Subcutaneous adipose tissue (tissue), 4 donors: Measurements from ENCODE around the gene GTF3C5. TPM values are rescaled to one million over a fixed set of nuclear protein-coding genes. Genes with fewer than 3 reads are reported as not detected.

Experiments
- total RNA-seq, 4 donors: library from RNA; depleted of rRNA; stranded (reverse); fragments of >200 nt; gene quantifications; one replicate each; pipeline ENCODE4 v1.1.0, GENCODE V29; 2016
- TF ChIP-seq, protein P1 (sequence below): fragments of 450-650 bp; IDR thresholded peaks from one replicate; pipeline ENCODE4 v1.5.1; 2016; ENCODE audit warnings: low read depth, mild to moderate bottlenecking, control low read depth, antibody characterized with exemption, moderate library complexity

GTF3C5 gene
- total RNA-seq, 4 donors from 2014 or later: 32.0 to 63.1 (median 41.1) TPM

DNA sequence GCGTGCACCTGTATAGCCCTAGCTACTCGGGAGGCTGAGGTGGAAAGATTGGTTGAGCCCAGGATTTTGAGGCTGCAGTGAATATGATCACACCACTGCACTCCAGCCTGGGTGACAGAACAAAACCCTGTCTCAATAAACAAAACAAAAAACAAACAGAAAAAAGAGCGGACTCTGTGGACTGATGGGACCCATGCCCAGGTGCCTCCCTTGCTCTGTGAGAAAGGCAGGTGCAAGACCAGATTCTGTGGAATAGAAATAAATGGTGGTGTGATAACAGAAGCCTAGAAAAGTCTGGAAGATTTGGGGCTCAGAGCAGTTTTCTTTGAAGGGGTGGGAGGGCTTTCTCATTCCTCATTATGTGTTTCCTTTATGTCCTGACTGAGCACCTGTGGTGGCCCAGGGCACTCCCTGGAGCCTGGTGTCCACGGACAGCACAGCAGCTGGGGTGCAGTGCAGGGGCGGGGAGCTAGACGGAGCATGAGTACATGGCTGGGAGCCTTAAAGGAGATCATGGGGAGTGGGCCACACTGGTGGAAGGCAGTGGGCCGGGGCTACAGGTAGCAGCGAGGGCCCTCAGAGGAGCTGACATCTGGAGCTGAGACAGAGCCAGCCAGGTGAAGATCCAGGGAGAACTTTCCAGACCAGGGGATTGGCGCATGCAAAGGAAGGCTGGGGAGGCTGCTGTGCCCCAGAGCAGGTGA, 15.6 kb downstream of the GTF3C5 start:
- TF ChIP-seq, protein P1, sequence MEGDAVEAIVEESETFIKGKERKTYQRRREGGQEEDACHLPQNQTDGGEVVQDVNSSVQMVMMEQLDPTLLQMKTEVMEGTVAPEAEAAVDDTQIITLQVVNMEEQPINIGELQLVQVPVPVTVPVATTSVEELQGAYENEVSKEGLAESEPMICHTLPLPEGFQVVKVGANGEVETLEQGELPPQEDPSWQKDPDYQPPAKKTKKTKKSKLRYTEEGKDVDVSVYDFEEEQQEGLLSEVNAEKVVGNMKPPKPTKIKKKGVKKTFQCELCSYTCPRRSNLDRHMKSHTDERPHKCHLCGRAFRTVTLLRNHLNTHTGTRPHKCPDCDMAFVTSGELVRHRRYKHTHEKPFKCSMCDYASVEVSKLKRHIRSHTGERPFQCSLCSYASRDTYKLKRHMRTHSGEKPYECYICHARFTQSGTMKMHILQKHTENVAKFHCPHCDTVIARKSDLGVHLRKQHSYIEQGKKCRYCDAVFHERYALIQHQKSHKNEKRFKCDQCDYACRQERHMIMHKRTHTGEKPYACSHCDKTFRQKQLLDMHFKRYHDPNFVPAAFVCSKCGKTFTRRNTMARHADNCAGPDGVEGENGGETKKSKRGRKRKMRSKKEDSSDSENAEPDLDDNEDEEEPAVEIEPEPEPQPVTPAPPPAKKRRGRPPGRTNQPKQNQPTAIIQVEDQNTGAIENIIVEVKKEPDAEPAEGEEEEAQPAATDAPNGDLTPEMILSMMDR: no peak

DNA sequence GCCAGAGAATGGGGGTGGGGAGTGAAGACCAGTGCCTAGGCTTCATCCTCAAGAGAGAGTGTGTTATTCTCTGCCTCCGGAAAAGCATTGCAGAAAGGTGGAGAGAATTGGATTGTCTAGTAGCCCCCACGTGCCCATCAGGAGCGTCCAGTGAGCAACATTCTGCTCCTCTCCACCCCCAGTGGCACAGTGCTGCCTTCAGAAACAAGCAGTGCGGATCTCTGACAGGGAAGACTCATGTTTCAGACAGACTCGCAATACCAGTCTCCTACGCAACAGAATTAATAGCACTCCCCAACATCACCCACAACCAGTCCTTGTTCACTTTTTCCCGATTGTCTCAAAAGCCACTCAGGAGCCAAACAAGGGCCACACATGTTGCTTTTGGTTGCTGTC, 16.1 kb downstream of the GTF3C5 start:
- TF ChIP-seq, protein P1: no peak

DNA sequence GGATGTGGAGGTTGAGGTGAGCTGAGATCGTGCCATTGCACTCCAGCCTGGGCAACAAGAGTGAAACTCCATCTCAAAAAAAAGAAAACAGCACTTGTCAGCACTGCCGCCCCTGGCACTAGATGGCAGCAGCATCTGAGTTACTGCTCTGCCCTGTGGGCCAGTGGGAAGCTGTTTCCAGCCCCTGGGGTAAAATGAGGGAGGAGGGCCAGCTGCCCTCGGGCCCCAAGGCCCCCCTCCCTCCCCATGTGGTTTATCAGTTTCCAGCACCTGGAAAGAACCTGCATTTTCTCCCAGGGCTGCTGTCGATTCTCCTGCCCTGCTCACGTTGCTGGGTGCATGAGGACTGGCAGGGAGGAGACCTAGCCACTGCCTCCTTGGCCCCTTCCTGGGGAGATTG, 17.8 kb downstream of the GTF3C5 start:
- TF ChIP-seq, protein P1: no peak

DNA sequence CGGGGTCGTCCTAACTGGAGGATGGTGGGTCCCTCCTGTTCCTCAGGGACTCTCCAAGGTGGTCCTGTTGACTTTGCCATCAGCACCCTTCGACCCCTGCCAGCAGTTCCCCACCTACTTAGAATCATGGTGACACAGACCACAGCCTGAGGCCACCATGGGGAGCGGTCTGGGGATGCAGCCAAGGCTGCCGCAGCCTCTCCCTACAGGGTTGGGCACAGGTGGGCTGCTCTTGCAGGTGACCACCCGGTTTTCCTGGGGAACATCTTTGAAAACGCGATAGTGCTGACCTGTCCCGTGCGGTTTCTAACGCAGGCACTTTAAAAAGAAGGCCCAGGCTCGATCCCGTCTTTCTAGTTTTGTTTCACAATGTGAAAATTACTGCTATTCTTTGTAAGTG, 18.2 kb downstream of the GTF3C5 start:
- TF ChIP-seq, protein P1: no peak

DNA sequence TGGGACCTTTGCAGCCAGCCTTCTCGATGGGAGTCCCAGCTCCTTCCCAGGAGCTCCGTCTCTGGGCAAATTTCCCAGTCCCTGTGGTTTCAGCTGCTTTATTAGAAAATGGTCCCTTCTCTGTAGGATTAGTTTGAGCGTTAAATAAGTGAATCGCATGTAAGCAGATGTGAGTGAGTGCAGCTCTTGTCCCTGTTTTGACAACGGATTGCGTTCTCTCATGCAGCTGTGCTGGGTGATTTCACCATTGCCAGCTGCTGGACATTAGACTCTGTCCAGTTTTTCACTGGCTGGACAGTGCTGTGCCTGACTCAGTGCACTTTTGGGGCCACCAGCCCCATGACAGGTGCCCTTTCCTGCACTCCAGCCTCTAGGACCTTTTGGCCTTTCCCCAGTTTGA, 19.3 kb downstream of the GTF3C5 start:
- TF ChIP-seq, protein P1: no peak

DNA sequence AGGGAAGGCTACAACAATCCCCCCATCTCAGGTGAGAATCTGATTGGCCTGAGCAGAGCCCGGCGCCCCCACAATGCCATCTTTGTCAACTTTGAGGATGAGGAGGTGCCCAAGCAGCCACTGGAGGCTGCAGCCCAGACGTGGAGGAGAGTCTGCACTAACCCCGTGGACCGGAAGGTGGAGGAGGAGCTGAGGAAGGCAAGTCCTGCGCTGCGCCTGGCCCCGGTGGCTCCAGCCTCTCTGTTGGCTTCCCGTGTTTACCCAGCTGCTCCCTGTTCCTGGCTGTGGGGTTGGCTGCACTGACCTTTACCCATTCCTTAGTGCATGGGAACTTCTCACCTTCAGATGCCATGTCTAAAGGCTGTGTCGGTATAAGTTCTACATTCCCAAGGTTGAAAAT, 20.0 kb downstream of the GTF3C5 start:
- TF ChIP-seq, protein P1: no peak

DNA sequence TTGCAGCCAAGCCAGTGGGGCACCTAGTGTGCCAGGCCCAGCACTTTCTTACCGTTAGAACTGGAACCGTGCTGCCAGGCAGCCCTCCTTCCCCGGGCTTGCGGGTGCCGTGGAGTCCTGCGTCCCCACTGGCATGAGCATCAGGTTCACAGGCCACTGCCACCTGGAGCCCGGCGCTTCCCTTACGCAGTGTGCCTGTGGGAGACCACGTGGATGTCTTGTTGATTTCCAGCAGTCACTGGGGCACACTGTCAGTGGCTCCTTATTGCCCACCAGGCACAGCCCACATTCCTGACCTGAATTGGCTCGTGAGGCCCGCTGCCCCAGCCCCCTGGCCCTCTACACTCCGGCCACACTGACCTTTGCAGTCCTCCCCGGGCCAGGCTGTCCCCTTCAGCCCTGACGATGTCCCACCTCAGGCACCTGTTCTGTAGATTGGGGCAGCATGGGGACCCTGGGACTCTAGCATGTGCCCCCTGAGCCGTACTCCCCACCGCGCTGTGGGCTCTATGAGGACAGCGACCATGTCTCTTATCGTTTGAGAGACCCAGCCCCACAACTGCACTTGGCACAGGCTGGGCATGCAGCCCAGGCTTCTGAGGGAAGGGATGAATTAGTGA, 20.6 kb downstream of the GTF3C5 start:
- TF ChIP-seq, protein P1: no peak
